Thymus (tissue), 14 donors: Measurements from ENCODE around the gene ZNF417. TPM values are rescaled to one million over a fixed set of nuclear protein-coding genes. Genes with fewer than 3 reads are reported as not detected.
"Not testable (repeated sequence)": the region's sequence is repeated elsewhere in the genome, so short reads cannot be mapped to it uniquely, and the experiment has no call there.

Experiments used
- DNase-seq, 9 donors: peaks; one replicate each; pipeline ENCODE4 v3.0.0-alpha.2; 2013; ENCODE audit warnings: low spot score in 9 of 9, low read depth in 6 of 9, missing footprints in 1 of 9
- H3K27ac ChIP-seq, 2 donors: one replicate each; pipeline ENCODE4 v1.5.1; 2013; ENCODE audit warnings: control low read depth in 1 of 2, low read depth in 1 of 2, low read length in 1 of 2, mild to moderate bottlenecking in 1 of 2, moderate library complexity in 1 of 2
- H3K27me3 ChIP-seq, 2 donors: one replicate each; pipeline ENCODE4 v1.5.1; 2013; ENCODE audit warnings: low read length in 1 of 2; ENCODE audit not compliant: control insufficient read depth in 2 of 2, insufficient read depth in 1 of 2
- H3K36me3 ChIP-seq, 2 donors: one replicate each; pipeline ENCODE4 v1.5.1; 2013; ENCODE audit warnings: low read length in 1 of 2, mild to moderate bottlenecking in 1 of 2, moderate library complexity in 1 of 2; ENCODE audit not compliant: control insufficient read depth in 2 of 2, insufficient read depth in 2 of 2
- H3K4me1 ChIP-seq, 2 donors: one replicate each; pipeline ENCODE4 v1.5.1; 2013; ENCODE audit warnings: low read length in 2 of 2; ENCODE audit not compliant: control insufficient read depth in 2 of 2, insufficient read depth in 2 of 2
- H3K4me3 ChIP-seq, 2 donors: one replicate each; pipeline ENCODE4 v1.5.1; 2013; ENCODE audit warnings: low read length in 2 of 2, control low read depth in 1 of 2, mild to moderate bottlenecking in 1 of 2
- H3K9me3 ChIP-seq, 2 donors: one replicate each; pipeline ENCODE4 v1.5.1; 2013; ENCODE audit warnings: low read length in 1 of 2, mild to moderate bottlenecking in 1 of 2; ENCODE audit not compliant: control insufficient read depth in 2 of 2, insufficient read depth in 1 of 2
- WGBS: extraction: QIAGEN DNeasy Blood & Tissue Kit; methylation state at CpG from one replicate; pipeline ENCODE4 v1.1.7; 2013; 5-methylcytosine and 5-hydroxymethylcytosine counted together
- long read RNA-seq, 10 donors: transcript quantifications; one replicate each; lab custom pipeline, GENCODE V29; 2026
- polyA plus RNA-seq: library from polyadenylated mRNA; stranded (reverse); fragments of 200-250 nt; gene quantifications from one replicate; pipeline ENCODE4 v1.2.3, GENCODE V29; 2013
- total RNA-seq: library from RNA; stranded (reverse); fragments of 120-200 nt; gene quantifications from one replicate; pipeline ENCODE4 v1.2.4, GENCODE V29; 2013
- donor health status: healthy.

The ZNF417 gene
- total RNA-seq (15.1 TPM), polyA plus RNA-seq (5.4 TPM)
- long read RNA-seq, donor 1: 0 reads
- long read RNA-seq, donor 2, transcript ZNF417-203 (3 exons, 1,975 nt): major isoform, 6 of 7 reads
- long read RNA-seq, donor 2, partial matches to known transcripts: 0 of 7 reads
- long read RNA-seq, donor 2, other reads (novel, unspliced or antisense): 0 of 7 reads
- long read RNA-seq, donor 3, partial matches to known transcripts: 0 of 5 reads
- long read RNA-seq, donor 3, other reads (novel, unspliced or antisense): 0 of 5 reads
- long read RNA-seq, donor 4, partial matches to known transcripts: 0 of 1 reads
- long read RNA-seq, donor 4, other reads (novel, unspliced or antisense): 0 of 1 reads
- long read RNA-seq, donor 5, partial matches to known transcripts: 0 of 2 reads
- long read RNA-seq, donor 5, other reads (novel, unspliced or antisense): 0 of 2 reads
- long read RNA-seq, donor 6, partial matches to known transcripts: 0 of 1 reads
- long read RNA-seq, donor 6, other reads (novel, unspliced or antisense): 0 of 1 reads
- long read RNA-seq, donor 7, partial matches to known transcripts: 0 of 2 reads
- long read RNA-seq, donor 7, other reads (novel, unspliced or antisense): 0 of 2 reads
- long read RNA-seq, donor 8: 0 reads
- long read RNA-seq, donor 9: 0 reads
- long read RNA-seq, donor 10, partial matches to known transcripts: 0 of 2 reads
- long read RNA-seq, donor 10, other reads (novel, unspliced or antisense): 0 of 2 reads

DNA sequence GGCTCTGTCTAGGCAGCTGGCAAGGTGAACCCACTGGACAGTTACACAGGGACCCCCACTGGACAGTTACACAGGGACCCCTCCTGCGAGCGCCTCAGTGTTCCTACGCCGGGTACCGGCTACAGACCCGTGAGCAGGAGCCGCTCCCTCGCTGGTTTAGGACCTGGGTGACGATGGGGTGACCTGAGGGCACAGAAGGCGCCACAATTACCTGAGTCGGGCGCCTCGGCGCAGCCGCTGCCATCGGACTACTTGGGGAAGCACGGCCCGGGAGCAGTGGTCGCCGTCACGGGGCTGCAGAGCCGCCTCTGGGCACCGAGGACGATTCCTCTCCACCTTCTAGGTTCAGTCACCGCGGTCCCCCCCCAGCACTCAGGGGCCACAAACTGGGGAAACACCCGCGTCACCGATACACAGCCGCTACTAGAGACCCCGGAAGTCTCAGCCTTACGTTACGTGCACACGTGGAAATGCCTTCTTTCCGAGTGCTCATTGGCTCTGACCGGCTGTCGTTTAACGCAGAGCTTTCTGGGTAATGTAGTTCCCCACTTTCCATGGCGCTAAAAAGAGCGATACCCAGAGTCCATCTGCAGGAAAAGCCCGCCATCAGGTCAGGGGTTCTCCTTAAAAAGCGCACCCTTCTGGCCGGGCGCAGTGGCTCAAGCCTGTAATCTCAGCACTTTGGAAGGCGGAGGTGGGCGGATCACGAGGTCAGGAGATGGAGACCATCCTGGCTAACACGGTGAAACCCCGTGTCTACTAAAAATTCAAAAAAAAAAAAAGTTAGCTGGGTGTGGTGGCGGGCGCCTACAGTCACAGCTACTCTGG, at the start of gene ZNF417:
Gene ZNF417, minus strand, starts transcription at position 425 of the 828 bp plus-strand sequence. Its CDS starts 181 bp downstream, at position 244.
- Histone ChIP-seq H3K36me3 (peaks cover 10 to 20% of the 10 kb centered on the region in 2 donors), H3K4me3 (peak within 1 kb of the TSS; percentile 73 to 74), H3K27ac (peak within 1 kb of the TSS; percentile 40 to 46)
- under 1% methylated on average over 51 of the region's 51 CpGs for WGBS
- not testable (repeated sequence) for H3K9me3 ChIP-seq, H3K27me3 ChIP-seq, H3K4me1 ChIP-seq
- DNase-seq: peak; percentile 74 to 95 (median 88)

DNA sequence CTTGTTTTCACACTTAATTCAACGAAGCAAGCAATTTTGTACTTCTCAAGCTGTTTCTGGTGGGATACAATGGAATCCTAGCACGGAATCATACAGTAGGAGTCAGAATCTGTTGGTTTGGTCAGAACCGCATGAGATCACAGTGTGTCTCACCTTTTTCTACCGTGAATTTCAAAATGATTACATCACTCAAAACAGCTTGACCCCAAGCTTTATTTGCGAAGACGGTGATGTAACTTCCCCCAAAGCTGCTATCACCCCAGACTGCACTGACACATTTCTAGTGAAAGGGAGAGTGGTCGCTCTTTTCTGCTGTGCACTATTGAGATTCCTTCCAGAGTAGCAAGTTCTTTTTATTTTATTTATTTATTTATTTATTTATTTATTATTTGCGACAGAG, 48.4 kb upstream of the ZNF417 start:
- no peak for DNase-seq
- Histone ChIP-seq H3K27ac (no peak overlapping the region), H3K27me3 (no peaks in the 10 kb centered on the region), H3K4me3 (no peak overlapping the region), H3K9me3 (peaks cover 5 to 43% of the 10 kb centered on the region in 2 donors), H3K4me1 (no peaks in the 10 kb centered on the region), H3K36me3 (no peaks in the 10 kb centered on the region)
- 82% methylated on average over 8 of the region's 8 CpGs for WGBS

DNA sequence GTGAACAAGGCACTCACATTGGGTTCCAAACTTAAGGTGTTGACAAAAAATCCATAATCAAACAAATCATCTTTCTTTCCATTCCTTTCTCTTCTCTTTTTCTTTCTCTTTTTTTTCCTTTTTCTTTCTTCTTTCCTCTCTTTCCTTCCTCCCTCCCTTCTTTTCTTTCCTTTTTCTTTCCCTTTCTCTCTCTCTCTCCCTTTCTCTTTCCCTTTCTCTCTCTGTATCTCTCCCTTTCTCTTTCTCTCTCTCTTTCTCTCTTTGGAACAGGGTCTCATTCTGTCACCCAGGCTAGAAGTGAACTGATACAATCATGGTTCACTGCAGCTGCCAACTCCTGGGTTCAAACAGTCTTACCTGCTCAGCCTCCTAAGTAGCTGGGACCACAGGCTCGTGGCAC, 45.4 kb upstream of the ZNF417 start:
- H3K9me3 ChIP-seq: peaks cover 6 to 31% of the 10 kb centered on the region in 2 donors
- H3K36me3 ChIP-seq: no peaks in the 10 kb centered on the region

DNA sequence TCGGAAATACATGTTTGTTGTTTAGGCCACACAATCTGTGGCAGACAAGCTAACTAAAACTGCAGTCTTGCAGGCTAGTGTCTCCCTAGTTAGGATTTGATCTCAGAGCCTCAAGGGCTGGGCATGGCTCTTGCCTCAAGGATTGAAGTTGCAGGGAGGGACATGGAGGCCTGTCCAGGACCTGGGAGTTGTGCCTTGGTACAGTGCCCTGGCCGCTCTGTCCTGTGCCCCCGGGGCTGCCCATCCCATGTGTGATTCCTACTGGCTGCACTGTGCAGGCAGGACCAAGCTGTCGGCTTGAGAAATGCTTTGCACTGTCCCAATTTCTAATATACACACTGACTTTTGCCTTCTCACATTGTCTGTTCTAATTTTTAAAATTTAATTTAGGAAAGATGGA, 38.6 kb upstream of the ZNF417 start:
- Histone ChIP-seq H3K4me1 (no peaks in the 10 kb centered on the region), H3K27me3 (no peaks in the 10 kb centered on the region), H3K9me3 (peaks cover 13 to 61% of the 10 kb centered on the region in 2 donors), H3K4me3 (no peak overlapping the region), H3K36me3 (no peaks in the 10 kb centered on the region), H3K27ac (no peak overlapping the region)
- no peak for DNase-seq
- 95% methylated on average over 4 of the region's 4 CpGs for WGBS

More for the DNA sequence above, 45.4 kb upstream of the ZNF417 start:
- Histone ChIP-seq H3K27ac (no peak overlapping the region), H3K4me3 (no peak overlapping the region), H3K27me3 (no peaks in the 10 kb centered on the region), H3K4me1 (no peaks in the 10 kb centered on the region)
- 84% methylated on average over 1 of the region's 1 CpG for WGBS
- no peak for DNase-seq

DNA sequence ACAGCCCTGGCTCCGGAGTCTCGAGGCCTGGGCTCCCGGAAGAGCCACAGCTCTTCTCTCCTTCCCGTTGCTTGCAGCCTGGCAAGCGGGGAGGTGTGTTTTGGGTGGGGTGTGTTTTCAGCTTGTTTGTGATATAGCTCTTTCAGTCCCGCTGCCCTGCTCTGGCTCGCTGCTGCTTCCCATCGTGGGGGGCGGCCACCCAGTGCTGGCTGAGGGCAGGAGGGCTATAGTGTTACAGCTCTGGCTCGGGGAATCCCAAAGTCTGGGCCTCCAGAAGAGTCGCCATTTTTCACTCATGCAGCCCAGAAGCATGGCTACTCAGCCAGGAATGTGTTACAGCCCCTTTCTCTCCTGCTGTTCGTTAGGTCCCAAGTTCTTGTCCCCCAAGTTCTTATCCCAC, 33.3 kb upstream of the ZNF417 start:
- DNase-seq: no peak
- Histone ChIP-seq H3K4me3 (no peak overlapping the region), H3K9me3 (peaks cover 15 to 58% of the 10 kb centered on the region in 2 donors), H3K27me3 (no peaks in the 10 kb centered on the region), H3K36me3 (no peaks in the 10 kb centered on the region), H3K4me1 (peaks cover 4 to 9% of the 10 kb centered on the region in 2 donors), H3K27ac (no peak overlapping the region)
- 95% methylated on average over 12 of the region's 12 CpGs for WGBS

DNA sequence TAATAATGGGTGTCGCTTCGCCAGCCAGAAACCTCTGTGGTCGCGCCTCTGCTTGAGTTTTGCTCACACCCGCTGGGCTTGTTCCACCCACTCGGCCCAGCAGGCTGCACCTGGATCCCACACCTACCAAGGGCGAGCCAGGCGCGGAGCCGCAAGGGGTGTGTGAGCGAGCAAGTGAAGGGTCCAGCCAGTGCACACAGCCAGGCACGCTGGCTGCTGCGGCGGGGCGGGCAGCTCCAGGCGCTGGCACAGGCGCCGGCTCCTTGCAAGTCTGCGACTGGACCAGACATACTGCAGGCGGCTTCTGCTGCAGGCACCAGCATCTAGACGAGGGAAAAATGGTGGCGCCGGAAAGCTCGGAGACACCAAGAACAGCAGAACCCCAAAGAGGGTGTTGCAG, 32.9 kb upstream of the ZNF417 start:
- WGBS: 96% methylated on average over 24 of the region's 24 CpGs
- peaks cover 15 to 60% of the 10 kb centered on the region in 2 donors for H3K9me3 ChIP-seq
- H3K36me3 ChIP-seq: peaks cover 0 to 1% of the 10 kb centered on the region in 2 donors
- no peak overlapping the region for H3K4me3 ChIP-seq
- H3K27me3 ChIP-seq: no peaks in the 10 kb centered on the region
- H3K27ac ChIP-seq: no peak overlapping the region
- no peak for DNase-seq
- H3K4me1 ChIP-seq: peaks cover 4 to 9% of the 10 kb centered on the region in 2 donors

DNA sequence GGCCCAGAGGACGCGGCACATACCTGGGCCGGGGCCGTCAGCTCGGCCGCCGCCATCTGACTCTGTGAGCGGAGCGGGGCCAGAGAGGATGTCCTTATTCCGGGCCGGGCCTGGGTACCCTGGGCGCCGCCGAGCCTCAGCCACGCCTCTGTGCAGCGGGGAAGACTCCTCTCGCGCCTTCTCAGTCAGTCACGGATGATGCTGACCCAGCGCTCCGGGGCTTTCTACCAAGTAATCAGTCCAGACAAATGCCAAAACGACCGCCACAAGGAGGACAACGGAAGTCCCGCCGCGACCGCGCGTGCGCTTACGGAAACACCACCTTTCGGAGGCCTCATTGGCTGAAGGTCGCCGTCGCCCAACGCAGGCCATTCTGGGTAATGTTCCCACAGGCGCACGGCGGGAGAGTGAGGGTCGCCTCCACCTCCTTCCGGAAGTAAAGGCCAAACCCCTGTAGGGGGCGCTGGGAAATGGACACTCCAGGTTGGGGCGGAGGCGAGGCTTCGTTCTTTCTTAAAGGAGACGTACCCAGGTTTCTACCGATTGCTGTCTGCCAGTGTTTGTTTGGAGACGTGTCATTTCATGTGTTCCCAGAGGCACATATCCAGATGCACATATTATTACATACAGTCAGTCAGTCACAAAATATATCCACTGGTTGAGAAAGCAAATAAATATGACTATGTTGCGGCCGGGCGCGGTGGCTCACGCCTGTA, 31.2 kb upstream of the ZNF417 start, which contains the start of gene ZNF256:
Gene ZNF256, minus strand, starts transcription at position 288 of the 716 bp plus-strand sequence. Its CDS starts 232 bp downstream, at position 56.
- no peaks in the 10 kb centered on the region for H3K27me3 ChIP-seq
- WGBS: 7% methylated on average over 54 of the region's 54 CpGs
- H3K9me3 ChIP-seq: peaks cover 16 to 51% of the 10 kb centered on the region in 2 donors
- peaks cover 4 to 9% of the 10 kb centered on the region in 2 donors for H3K4me1 ChIP-seq
- DNase-seq: peak; percentile 72 to 95 (median 83)
- H3K36me3 ChIP-seq: peaks cover 12 to 19% of the 10 kb centered on the region in 2 donors
- H3K4me3 ChIP-seq: peak within 1 kb of the TSS; percentile 71 to 83
- H3K27ac ChIP-seq: peak within 1 kb of the TSS in 1 of 2 donors; percentile 83

DNA sequence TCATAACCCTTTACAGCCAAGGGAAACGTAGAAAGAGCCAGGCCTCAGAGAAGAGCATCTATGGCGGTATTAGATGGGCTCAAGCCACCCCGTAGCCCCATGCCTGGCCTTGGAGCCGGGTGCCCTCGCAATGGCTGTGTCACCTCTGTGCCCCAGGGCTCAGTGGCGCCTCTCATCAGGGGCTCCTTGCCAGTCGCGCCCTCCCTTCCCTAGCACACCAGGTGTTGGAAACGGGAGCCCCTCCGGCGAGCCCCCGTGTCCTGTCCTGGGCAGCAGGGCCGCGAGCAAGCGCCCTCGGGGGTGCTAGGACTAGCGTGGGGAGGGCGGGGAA, 30.7 kb upstream of the ZNF417 start:
- peaks cover 20 to 47% of the 10 kb centered on the region in 2 donors for H3K9me3 ChIP-seq
- WGBS: 1% methylated on average over 18 of the region's 18 CpGs
- peaks cover 4 to 9% of the 10 kb centered on the region in 2 donors for H3K4me1 ChIP-seq
- H3K36me3 ChIP-seq: peaks cover 17 to 24% of the 10 kb centered on the region in 2 donors
- peak overlapping the region in 1 of 2 donors; percentile 83 for H3K27ac ChIP-seq
- H3K27me3 ChIP-seq: no peaks in the 10 kb centered on the region
- peak in 1 of 9 donors; percentile 10 for DNase-seq
- peak overlapping the region; percentile 71 to 83 for H3K4me3 ChIP-seq
